ENCODE results near the gene IER5.

Gene IER5

DNA sequence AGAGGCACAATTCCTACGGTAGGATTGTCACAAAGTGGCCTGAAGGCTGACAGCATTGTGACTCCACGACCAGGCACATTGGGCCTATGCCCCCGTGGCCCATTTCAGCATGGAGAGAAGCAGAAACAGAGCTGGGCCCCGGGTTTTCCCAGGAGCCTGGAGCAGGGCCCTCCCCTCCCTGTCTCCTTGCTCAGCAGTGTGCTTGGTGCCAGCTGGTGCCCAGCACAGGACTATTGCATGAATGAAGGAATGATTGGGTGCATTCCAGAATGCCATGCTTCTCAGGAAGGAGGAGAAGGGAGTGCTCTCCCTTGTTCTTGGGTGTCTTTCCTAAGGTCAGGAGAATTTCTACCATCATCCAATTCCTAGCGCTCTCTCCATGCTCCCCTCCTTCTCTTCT is 33.7 kb downstream of the IER5 start:
- no peak overlapping the region for H3K4me3 ChIP-seq (ENCODE audit: low read length)
- no peak for DNase-seq (ENCODE audit: low read depth)
- TF ChIP-seq, protein P1, sequence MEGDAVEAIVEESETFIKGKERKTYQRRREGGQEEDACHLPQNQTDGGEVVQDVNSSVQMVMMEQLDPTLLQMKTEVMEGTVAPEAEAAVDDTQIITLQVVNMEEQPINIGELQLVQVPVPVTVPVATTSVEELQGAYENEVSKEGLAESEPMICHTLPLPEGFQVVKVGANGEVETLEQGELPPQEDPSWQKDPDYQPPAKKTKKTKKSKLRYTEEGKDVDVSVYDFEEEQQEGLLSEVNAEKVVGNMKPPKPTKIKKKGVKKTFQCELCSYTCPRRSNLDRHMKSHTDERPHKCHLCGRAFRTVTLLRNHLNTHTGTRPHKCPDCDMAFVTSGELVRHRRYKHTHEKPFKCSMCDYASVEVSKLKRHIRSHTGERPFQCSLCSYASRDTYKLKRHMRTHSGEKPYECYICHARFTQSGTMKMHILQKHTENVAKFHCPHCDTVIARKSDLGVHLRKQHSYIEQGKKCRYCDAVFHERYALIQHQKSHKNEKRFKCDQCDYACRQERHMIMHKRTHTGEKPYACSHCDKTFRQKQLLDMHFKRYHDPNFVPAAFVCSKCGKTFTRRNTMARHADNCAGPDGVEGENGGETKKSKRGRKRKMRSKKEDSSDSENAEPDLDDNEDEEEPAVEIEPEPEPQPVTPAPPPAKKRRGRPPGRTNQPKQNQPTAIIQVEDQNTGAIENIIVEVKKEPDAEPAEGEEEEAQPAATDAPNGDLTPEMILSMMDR (conservative IDR thresholded peaks at IDR 0.05; ENCODE audit: low read depth, low read length) = no peak

DNA sequence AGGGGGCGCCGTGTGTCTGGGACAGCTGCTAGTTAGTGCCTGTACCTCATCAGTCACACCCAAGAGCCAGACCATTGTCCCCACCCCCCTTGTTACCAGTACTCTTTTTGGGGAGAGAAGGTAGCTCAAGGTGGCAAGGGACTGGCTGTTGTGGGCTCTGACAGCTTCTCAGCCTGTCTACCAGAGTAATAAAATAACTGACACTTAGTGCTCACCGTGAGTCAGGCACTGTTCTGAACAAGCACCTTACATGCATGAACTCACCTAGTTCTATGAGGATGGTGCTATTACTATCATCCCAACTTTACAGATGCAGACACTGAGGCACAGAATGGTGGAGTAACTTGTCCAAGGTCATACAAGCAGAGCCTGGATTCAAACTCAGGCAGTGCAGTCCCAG is 34.7 kb downstream of the IER5 start:
- TF ChIP-seq, protein P1 (conservative IDR thresholded peaks at IDR 0.05; ENCODE audit: low read depth, low read length) = no peak
- no peak for DNase-seq (ENCODE audit: low read depth)
- no peak overlapping the region for H3K4me3 ChIP-seq (ENCODE audit: low read length)

DNA sequence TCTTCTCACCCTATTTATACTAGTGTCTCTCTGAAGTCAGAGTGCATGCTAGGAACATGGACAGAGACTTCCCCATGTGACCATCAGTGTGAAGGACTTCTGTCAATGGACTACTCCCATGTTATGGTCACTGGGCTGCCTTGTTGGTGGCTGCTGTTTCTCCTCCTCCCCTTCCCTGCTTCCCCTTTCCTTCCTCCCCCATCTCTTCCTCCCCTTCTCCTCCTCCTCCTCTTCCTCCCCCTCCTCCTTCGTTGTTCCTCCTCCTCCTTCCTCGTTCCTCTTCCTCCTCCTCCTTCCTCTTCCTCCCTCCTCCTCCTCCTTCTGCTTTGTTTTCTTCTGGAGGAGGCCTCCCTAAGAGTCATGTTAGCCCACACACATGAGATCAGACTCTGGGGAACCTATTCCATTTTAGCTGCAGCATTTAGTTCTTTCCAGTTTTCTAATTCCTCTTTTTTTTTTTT is 35.8 kb downstream of the IER5 start:
- TF ChIP-seq, protein P1 (conservative IDR thresholded peaks at IDR 0.05; ENCODE audit: low read depth, low read length) = no peak
- H3K4me3 ChIP-seq (ENCODE audit: low read length) = no peak overlapping the region
- DNase-seq (ENCODE audit: low read depth) = no peak

DNA sequence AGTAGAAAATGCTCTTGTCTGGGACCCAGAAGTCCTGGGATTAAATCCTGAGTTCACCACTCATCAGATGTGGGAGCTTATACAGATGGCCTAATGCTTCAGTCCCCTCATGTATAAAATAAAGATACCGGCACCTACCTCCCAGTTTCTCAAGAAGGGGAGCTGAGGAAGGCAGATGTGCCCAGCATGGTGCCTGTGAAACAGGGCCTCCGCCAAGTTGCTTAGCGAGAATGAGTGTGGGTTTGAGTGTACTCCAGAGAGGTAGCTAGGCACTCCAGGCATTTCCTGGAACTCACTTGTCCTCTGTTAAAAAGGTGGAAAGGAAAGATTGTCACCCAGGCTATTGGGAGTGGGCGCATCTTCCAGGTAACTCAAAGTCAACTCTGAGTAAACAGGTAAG is 37.8 kb downstream of the IER5 start:
- no peak for DNase-seq (ENCODE audit: low read depth)
- no peak overlapping the region for H3K4me3 ChIP-seq (ENCODE audit: low read length)
- TF ChIP-seq, protein P1 (conservative IDR thresholded peaks at IDR 0.05; ENCODE audit: low read depth, low read length) = no peak

DNA sequence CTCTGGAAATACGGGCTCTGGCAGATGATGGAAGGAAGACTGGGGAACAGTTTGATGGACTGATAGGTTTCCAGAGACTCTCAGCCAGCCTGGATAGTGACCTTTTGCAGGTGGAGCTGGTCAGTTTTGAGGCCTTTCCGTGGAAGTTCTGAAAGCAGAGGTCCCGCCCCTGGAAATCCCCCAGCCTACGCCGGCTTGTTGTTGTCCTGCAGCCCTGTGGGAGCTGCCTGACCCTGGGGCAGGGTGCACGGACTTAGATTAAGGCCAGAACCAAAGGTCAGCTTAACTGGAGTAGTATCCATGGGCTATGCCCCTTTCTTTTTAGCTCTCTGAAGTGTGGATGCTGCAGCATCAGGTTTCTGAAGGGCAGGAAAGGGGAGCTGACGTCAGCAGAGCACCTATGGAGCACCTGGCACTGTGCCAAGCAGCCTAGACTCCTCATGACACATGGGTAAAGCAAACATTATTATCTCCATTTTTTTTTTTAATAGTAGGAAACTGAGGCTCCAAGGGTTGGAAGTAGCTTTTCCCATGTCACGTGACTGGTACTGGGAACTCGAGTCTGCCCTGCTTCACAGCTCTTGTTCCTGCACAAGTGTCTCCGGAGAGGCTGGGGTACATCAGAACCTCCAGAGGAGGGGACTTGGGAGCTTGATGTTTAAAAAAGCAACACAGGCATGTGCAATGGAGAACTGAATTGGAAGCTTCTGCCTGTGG is 38.5 kb downstream of the IER5 start:
- TF ChIP-seq, protein P1 (conservative IDR thresholded peaks at IDR 0.05; ENCODE audit: low read depth, low read length) = no peak
- DNase-seq (ENCODE audit: low read depth) = no peak
- no peak overlapping the region for H3K4me3 ChIP-seq (ENCODE audit: low read length)

DNA sequence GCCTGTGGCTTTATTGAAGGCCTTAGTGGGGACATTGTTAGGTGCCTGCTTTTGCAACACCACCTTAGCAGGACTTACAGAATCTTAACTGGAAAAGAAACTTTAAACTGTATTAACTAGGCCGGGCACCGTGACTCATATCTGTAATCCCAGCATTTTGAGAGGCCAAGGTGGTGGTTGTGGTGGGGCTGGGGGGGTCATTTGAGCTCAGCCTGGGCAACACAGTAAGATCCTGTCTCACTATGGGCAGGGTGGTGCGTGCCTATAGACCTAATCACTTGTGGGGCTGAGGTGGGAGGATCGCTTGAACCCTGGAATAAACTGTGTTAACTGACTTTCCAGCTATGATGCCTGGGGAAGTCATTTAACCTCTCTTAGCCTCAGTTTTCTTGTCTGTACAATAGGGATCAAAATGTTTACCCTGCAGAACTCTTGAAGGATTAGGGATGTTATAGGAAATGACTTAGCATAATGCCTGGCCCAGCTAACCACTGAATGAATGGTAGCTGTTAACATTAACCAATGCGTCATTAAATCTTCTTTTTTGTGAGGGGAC is 39.5 kb downstream of the IER5 start:
- DNase-seq (ENCODE audit: low read depth) = no peak
- TF ChIP-seq, protein P1 (conservative IDR thresholded peaks at IDR 0.05; ENCODE audit: low read depth, low read length) = no peak
- no peak overlapping the region for H3K4me3 ChIP-seq (ENCODE audit: low read length)
